Right ventricle myocardium inferior (tissue), 1 donor: ENCODE measurements around the gene LHX3. TPM values are rescaled to one million over a fixed set of nuclear protein-coding genes. Genes with fewer than 3 reads are reported as not detected.

Source experiments
- ATAC-seq: fragments of 200-7000 bp; cut with Tn5 transposase; one replicate; pipeline ENCODE4 v1.9.1; 2020; ENCODE audit warnings: mild to moderate bottlenecking, moderate library complexity
- DNase-seq: peaks from one replicate; pipeline ENCODE4 v3.0.0; 2021; ENCODE audit errors: missing footprints
- intact Hi-C: fragments of 100-400 bp; cut with DNase I; formaldehyde crosslinking; loops from one replicate; pipeline ENCODE4 v1.11.0; 2022
- total RNA-seq: library from RNA; stranded (reverse); fragmentation: NEBNext Ultra II Directional; extraction: Animal tissue kit (Norgen Biotek cat#: 25700); gene quantifications from one replicate; pipeline ENCODE4 v1.2.1, GENCODE V29; 2021
- donor health status: DM: no; HTN: yes; CAD: no; lungs with severe emphysema.

LHX3 gene
- total RNA-seq, 1 donor from 2014 or later, result not detected

DNA sequence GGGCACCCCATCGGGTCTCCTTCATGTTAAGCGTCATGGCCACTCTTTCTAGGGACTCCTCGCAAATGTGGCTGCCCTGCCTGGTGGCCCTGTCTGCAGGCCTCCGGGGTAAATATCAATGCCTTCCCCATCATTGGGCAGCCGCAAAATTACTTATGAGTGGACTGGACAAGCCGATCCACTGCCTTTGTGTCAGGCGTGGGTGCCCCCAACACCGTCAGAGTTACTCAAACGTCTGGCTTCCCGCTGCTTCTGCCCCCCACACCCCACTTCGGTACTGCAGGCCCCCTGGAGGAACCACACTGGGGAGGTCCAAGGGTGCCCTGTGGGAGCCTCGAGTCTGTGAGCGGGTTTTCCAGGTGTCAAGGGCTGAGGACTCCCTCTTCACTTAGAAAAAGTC, 3.8 kb downstream of the LHX3 start:
- intact Hi-C loops, result no loop called here

DNA sequence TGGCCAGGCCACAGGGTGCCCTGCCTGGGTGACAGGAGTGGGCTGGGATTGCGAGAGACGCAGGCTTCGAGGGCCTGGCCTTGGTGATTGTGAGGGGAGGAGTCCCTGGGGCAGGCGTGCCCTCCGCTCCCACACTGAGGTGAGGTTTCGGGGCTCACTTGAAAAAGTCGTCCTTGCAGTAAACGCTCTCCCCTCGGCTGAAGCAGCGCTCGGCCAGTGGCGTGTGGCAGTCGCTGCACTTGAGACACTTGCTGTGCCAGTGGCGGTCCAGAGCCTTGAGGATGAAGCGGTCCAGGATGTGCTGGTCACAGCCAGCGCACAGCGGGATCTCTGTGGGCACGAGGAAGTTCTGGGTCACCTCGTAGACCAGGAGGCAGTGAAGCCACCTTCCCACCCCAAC, 4.5 kb downstream of the LHX3 start:
- intact Hi-C loops, result no loop called here
- DNase-seq (peak; percentile 37), ATAC-seq (no peak)

More for the DNA sequence above, 3.8 kb downstream of the LHX3 start:
- DNase-seq, result peak; percentile 23
- no peak for ATAC-seq

DNA sequence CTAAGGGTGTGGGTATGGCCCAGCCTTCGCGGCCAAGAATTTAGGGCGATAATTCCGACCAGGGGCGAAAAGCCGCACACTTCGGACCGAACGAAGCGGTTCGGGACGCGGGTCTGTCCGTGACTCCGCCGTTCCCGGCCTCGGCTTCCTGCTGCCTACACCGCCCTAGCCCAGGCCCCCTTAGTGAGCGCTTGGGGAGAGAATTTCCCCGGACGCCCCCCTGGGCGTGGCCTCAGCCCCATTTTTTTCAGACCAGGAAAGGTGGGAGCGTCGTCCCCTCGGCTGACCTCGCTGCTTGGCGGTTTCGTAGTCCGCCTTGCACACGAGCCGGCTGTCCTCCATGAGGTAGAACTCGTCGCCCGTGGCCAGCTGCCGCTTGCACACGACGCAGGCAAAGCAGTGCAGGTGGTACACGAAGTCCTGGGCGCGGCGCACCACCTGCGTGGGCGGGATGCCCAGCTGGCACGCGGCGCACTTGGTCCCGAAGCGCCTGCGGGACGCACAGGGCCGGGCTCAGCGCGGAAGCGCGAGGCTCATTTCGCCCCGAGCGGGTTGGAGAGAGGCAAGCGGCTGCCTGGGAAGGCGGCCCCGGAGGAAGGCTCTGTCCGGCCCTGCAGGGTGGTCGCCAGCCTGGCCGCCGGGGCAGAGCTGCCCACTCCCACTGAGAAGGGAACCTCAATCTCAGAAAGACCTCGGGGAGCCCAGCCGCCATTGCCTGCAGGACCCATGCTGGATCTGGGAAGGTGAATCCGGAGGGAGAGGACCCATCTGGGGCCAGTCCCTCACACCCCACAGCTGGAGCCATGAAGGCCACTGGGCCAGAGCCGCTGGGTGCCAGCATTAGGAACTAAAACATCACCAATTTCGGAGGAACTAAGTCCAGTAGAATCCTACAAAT, 5.3 kb downstream of the LHX3 start:
- ATAC-seq (no peak), DNase-seq (peak; percentile 52)
- intact Hi-C loops, result no loop called here

DNA sequence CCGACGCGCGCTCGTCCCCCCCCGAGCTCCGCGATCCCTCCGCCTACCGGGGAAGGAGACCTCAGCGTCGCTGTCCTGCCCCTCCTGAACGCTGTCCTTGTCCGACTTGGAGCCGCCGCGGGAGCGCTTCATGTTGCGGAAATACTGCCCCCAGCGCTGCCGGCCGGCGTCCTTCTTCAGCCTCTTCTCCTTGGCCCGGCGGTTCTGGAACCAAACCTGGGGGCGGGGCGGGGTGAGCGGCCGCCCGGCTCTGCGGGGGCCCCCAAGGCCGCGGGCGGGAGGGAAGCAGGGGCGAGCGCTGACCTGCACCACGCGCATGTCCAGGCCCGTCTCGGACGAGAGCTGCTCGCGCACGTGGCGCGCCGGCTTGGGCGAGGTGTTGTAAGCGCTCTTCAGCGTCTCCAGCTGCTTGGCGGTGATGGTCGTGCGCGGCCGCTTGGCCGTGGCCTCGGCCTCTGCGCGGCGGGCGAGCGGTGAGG, 6.3 kb downstream of the LHX3 start:
- DNase-seq (peak; percentile 32), ATAC-seq (no peak)
- intact Hi-C loops, result no loop called here

DNA sequence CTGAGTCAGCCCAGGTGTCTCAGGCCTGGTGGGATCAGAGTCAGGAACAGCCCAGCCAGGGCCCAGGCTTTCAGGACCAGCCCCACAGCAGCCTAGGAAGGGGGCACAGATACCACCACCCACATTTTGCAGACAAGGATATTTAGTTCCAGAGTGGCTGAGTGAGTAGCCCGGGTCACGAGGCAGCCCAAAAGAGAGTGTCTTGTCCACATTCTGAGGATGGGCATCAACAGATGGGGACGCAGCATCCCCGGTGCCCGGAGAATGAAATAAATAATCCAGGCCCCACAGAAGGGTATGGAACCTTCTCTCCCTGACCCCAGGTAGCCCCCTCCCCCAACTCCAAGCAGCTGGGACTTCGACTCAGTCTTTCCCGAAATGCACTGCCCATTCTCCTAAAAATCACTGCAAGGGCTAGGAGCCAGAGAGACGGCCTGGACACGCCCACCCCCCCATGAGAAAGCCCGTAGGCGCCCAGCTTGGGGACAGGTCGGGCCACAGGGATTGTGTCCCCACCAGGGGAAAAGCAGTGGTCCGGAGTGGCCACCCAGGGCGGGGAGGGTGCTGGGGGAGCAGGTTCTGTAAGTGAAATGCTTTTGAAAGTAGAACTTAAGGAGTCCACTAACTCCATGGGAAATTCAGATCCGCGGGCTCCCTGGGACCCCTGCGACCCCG, 6.9 kb downstream of the LHX3 start:
- no peak for ATAC-seq
- intact Hi-C loops, result no loop called here

DNA sequence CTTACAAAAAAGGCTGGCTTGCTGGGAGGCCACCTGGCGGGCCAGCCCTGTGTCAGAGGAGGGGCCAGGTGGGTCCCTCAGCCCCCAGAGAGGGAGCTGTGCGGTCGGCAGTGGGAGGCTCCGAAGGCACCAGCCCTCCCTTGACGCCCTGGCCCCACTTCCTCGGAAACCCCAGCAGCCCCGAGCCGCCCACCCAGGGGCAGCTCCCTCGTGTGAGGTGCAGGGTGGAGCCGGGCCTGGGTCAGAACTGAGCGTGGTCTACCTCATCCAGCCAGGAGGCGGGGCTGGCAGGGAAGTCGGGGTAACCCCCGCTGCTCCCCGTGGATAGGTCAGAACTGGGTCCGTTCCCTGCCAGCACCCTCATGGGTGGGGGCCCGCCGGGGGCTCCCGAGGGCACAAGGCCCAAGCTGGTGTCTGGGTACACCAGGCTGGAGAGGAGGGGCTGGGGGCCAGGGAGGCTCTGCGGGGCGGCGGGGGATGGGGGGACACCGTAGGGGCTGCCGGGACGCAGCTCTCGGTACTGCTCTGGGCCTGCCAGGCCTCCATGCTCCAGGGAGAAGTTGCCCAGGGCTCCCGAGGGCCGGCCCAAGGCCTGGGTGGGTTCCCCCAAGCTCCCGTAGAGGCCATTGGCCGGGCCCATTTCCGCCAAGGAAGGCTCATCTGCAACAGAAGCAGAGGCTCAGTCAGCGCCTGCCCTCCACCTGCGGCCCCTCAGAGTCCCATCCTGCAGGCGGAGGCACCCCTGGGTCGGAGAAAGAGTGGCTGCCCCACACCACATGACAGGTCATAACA, 7.6 kb downstream of the LHX3 start:
- intact Hi-C loops, result no loop called here
- DNase-seq (peak; percentile 23), ATAC-seq (no peak)

More for the DNA sequence above, 6.9 kb downstream of the LHX3 start:
- DNase-seq, result peak; percentile 39

DNA sequence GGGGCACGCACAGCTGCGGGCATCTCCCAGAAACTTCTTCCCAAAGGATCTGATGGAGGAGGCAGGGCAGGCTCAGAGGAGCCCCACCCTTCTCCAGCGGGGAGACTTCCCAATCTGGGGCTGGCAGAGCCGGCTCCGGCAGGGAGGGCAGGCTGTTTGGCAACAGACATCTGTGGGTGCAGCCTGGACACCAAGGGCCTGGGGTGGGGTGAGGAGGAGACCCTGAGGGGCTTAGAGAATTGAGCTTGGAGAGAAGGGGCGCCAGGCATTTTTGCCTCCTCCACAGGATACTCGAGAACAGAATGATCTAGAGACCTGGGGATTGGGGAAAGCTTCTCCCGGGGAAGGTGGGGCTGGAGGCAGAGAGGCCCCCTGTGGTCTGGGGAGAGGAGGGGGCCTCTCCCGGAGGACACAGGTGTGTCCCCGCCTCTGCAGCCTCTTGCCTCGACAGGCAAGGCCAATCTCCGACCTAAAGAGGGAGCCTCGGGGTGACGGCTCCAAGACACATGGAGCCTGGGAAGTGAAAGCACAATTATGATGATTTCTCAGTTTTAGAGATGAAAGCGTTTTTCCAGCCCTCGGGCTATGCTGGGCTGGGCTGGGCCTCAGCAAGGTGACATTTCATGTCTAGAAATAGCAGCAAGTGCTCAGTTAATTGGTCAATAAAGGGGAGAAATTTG, 8.4 kb downstream of the LHX3 start:
- intact Hi-C loops, result no loop called here
- DNase-seq, result peak; percentile 60
- ATAC-seq, result no peak

DNA sequence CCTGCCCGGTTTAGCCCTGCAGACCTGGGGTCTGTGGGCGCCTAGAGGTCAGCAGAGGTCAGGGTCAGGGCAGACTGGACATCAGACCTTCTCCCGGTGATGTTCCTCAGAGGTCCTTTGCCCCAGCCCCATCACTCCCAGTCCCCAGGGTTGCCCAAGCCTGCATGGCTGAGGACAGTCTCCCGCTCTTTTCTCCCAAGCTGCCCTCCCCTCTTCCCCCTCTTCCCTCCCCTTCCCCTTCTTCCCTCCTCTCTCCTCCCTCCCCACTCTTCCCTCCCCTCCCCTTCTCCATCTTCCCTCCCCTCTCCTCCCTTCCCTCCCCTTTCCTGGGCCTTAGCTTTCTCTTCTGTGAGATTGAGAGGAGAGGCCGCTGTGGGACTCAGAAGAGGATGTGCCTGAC, 10.4 kb downstream of the LHX3 start:
- DNase-seq, result no peak
- intact Hi-C loops, result no loop called here
- ATAC-seq, result no peak

DNA sequence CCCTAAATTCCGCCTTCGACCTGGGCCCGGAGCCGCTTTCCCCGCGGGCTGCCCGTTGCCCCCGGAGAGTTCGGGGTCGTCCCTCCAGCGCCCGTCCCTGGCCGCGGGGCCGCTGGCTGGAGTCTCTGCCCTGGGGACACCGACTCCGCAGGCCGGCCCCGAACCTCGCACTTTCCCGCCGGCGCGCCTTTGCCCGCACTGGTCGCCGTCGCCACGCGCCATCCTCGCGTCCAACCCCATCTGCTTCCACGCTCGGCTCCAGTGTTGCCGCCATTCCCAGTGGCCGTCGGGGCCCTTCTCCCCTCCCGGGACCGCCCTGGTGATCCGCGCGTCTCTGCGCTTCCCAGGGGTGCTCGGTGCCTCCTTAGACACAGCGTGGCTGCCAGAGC, 11.0 kb downstream of the LHX3 start:
- peak; percentile 6 for DNase-seq
- intact Hi-C loops, result no loop called here
- ATAC-seq, result no peak

DNA sequence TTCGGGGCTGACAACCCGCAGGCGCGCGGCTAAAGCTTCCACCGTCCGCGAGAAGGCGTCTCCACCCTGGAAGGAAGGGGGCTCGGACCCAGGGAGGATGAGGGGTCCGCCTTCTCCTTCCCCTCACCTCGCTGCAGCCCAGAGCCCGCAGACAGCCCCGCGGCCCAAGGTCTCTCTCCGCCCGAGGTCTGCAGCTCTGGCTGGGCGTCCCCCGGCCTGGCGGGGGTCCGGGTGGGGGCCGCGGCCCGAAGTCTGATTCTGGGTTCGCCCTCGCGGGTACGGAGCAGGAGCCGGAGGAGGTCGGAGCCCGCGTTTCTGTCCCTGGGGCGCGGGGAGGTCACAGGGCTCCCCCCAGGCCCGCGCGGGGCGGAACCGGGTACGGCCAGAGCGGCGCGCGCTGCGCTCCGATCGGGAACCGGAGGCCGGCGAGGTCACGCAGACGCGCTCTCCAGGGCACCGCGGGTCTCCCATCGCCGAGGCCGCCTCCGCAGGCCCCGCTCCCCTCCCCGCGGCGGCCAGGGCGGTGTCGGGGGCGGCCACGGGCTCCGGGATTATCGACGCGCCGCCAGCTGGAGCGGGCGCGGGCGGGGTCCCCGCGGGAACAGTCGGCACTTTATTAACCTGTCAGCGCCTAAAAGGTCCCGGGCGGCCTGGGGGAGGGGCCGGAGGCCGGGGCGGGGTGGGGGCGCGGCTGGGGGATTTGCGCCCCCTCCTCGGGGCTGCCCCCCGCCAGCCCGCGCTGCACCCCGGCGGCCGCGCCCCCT, 11.6 kb downstream of the LHX3 start:
- DNase-seq (no peak), ATAC-seq (no peak)
- intact Hi-C loops, result no loop called here

DNA sequence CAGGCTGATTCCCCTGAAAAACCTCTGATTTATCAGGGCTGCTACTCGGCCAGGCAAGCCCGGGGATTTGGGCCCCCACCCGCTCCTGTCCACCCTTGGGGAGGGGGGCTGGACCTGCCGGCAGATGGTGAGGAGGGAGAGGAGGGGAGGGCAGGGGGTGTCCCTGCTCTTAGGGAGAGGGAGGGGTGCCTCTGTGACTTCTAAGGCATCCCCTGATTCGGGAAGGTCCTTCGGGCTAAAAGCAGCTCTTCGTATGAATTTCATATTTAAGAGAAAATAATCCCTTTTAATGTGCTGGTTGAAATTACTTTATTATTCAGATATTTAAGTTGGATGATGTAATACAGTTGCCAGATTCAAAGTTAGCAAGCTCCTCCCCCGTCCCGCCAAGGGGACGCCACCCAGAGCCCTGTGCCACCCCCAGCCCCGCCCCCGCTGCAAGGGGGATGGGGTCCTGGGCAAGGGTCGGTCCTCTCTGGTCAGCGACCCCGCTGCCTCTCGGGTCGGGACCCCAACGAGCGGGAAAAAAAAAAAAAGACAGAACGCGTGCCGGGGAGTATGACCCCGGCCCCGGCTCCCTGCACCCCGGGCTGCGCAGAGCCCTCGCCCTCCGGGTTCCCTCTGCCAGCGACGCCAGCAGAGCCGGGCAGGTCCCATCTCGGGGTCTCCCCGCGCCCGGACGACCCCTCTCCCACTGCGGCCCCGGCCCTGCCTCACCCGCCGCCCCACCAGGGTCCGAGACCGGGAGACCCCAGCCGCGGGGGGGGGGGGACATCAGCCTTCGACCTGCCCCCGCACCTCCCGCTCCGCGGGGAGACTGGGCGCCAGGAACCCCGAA, 12.4 kb downstream of the LHX3 start:
- intact Hi-C loops, result no loop called here
- ATAC-seq, result no peak
- peak; percentile 32 for DNase-seq

DNA sequence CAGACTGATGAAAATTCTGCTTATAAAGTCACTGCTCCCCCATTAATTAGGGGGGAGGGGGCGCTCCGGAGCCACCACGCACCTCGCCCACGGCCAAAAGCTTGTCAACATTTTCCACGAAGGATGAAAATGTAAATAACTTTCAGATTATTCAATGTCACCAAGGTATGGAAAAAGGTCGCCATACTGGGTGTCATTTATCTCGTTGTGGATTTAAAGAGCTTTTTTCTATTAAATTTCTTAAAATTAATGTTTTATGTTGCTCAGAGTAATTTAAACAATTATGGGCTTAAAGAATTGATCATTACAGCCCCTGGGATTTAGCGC, 13.0 kb downstream of the LHX3 start:
- DNase-seq (no peak), ATAC-seq (no peak)
- intact Hi-C loops, result no loop called here

DNA sequence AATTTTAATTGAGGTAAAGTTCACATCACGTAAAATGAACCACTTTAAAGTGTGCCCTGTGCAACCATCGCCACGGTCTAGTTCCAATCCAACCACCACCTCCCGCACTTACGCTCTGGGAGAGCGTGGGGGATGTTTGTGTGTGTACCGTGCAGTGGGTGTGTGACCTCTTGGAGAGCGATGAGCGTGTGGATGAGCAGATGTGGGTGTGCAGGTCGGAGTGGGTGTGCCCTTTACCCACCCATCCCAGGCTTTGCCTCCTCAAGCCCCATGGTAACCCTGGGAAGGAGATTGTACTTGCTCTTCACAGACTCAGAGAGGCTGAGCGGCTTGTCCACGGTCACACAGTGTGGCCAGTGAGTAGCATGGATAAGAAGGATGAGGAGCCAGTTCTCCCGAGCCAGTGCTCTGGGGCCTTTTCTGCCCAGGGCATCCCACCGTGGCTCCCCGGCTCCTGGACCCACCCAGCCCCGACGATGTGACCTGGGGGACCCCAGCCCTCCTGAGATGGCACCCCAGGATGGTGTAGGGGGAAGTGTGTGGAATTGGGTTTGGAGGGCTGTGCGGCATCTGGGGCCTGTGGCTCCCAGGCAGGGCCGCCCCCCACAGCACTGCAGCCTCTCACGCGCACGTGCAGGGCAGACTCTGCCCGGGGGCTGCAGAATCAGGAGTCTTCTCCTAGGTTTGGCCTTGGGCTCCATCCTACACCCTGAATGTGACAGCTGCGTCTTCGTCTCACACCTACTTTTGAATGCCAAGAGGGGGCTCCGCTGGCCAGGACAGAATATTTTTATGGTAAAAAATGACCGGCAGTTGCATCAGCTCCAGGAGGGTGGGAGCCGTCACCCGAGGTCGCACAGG, 13.6 kb downstream of the LHX3 start:
- intact Hi-C loops, result no loop called here
- no peak for ATAC-seq
- DNase-seq, result peak; percentile 35

DNA sequence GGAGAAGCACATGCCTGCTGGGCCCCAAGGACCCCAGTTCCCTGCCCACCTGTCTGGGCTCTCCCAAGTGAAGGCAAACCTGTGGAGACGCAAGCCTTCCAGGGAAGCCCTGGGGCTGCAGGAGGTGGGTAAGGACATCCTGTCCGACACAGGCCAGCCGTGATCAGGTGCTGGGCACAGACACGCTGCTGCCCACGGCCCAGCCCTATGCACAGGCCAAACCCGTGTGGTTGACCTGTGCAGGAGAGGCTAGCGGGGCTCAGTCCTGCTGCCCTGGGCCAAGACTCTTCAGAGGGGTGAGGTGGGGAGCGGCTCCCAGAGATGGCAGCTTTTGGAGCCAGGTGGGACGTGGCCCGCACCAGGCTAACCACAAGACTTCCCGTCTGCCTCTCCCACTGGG, 14.3 kb downstream of the LHX3 start:
- DNase-seq (peak; percentile 64), ATAC-seq (no peak)

DNA sequence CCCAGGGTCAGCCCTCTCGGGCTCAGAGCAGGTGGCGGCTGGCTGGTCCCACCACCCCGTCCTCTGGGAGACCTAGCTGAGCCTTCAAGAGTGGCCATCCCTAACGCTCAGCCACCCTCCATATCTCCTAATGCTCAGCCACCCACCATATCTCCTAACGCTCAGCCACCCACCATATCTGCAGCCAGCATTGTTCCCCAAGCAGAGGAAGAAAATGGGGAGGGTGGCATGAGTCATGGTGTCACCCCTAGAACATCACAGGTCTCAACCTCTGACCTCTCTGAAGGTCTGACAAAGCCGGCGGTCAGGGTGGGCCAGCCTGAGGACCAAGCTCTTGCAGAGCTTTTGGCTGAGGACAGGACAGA, 14.7 kb downstream of the LHX3 start:
- ATAC-seq, result no peak
- intact Hi-C loops, result no loop called here
- DNase-seq, result no peak

More for the DNA sequence above, 14.3 kb downstream of the LHX3 start:
- intact Hi-C loops, result no loop called here

DNA sequence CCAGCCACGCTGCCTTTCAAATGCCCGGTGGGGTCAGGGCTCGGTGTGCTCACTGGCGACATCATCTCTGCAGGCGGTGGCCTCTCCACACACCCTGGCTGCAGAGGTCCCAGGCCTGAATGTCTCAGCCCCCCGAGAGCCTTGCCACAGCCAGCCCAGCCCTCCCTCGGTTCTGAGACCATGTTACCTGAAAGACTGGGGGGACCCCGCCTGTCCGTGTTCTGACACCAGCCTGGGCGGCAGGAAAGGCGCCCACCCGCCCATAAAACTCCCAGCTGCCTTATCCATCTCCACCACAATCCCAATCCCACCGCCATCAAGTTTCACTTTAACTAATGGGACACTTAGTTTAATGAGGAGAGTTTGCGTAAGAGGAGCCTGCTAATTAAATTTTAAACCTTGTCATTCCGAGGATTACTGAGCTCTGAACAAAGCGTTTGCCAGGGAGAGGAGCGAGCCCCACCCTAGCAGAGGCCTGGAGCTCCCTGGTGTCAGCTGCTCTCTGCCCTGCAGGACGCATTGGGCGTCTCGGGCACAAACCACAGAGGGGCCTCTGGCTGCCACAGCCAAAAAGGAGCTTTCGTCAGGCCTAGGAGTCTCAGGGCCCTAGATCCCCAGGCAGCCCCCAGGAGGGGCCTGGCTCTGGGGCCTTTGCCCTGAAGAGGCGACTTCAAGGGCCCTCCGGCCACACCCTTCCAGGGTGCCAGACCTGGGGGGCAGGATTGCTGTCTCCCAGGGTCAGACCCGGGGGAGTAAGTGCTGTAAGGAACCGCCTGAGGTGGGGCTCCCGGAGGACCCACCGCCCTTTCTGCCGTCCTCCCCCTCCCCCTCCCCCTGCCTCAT, 15.3 kb downstream of the LHX3 start:
- ATAC-seq, result no peak
- intact Hi-C loops, result no loop called here
- peak; percentile 16 for DNase-seq
